ENCODE measurements around the gene TMC2.

GRCh38 chr20:2576317-2576727, 39.9 kb downstream of the TMC2 start:
- TF ChIP-seq POLR2A (IDR thresholded peaks at IDR 0.05): no peak
- TF ChIP-seq, protein P1, sequence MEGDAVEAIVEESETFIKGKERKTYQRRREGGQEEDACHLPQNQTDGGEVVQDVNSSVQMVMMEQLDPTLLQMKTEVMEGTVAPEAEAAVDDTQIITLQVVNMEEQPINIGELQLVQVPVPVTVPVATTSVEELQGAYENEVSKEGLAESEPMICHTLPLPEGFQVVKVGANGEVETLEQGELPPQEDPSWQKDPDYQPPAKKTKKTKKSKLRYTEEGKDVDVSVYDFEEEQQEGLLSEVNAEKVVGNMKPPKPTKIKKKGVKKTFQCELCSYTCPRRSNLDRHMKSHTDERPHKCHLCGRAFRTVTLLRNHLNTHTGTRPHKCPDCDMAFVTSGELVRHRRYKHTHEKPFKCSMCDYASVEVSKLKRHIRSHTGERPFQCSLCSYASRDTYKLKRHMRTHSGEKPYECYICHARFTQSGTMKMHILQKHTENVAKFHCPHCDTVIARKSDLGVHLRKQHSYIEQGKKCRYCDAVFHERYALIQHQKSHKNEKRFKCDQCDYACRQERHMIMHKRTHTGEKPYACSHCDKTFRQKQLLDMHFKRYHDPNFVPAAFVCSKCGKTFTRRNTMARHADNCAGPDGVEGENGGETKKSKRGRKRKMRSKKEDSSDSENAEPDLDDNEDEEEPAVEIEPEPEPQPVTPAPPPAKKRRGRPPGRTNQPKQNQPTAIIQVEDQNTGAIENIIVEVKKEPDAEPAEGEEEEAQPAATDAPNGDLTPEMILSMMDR (IDR thresholded peaks at IDR 0.05): no peak
